Measurements from ENCODE around the gene HOXA6. TPM values are rescaled to one million over a fixed set of nuclear protein-coding genes. Genes with fewer than 3 reads are reported as not detected.

The HOXA6 gene
- total and polyA plus RNA-seq, 10 of the 15 experiments (the other 5 are each of a cell fraction or from before 2014, with no cell fraction given): 0.08 TPM; not detected in 9

GRCh38 chr7:27160546-27161213 is 13.1 kb upstream of the HOXA6 start (continued):
- peak; percentile 87 to 98 (median 93) for TF ChIP-seq CTCF (IDR thresholded peaks at IDR 0.05 in 2 of 3, conservative IDR thresholded peaks at IDR 0.05 in 1 of 3; ENCODE audit: control insufficient read depth in 2 of 3, extremely low read depth in 1 of 3, insufficient read depth in 1 of 3, low read depth in 3 of 3, low read length in 3 of 3)
- TF ChIP-seq NR2F1 (conservative IDR thresholded peaks at IDR 0.05): peak; percentile 62
- no peak for TF ChIP-seq CHD1 (IDR thresholded peaks at IDR 0.05; ENCODE audit: low read depth, low read length)
- peak; percentile 70 for TF ChIP-seq RAD21 (IDR thresholded peaks at IDR 0.05; ENCODE audit: insufficient read depth, low read depth, low read length)
- peak; percentile 40; the same call in 1 of the 3 replicates for TF ChIP-seq POU2F2 (IDR thresholded peaks at IDR 0.05; ENCODE audit: borderline replicate concordance, low read depth, low read length)
- TF ChIP-seq YY1 (IDR thresholded peaks at IDR 0.05; ENCODE audit: low read depth, low read length): peak; percentile 99
- peak; percentile 71 for TF ChIP-seq SMC3 (IDR thresholded peaks at IDR 0.05; ENCODE audit: borderline replicate concordance, low read length)
- TF ChIP-seq CEBPB (IDR thresholded peaks at IDR 0.05; ENCODE audit: borderline replicate concordance in 1 of 2, low read depth in 2 of 2, low read length in 2 of 2): no peak
- TF ChIP-seq CHD4 (IDR thresholded peaks at IDR 0.05): no peak
- no peak for TF ChIP-seq SMAD5 (IDR thresholded peaks at IDR 0.05; ENCODE audit: low read depth)
- peak in 1 of 2 experiments; percentile 43; a peak in 1 of 3 replicates for TF ChIP-seq EGR1 (IDR thresholded peaks at IDR 0.05; ENCODE audit: borderline replicate concordance in 1 of 2, low read depth in 2 of 2, low read length in 2 of 2)
- peak; percentile 28 to 45; a peak in 3 of 4 replicates for TF ChIP-seq BHLHE40 (IDR thresholded peaks at IDR 0.05; ENCODE audit: borderline replicate concordance in 1 of 2, low read depth in 2 of 2, low read length in 1 of 2)
- TF ChIP-seq CBX3 (IDR thresholded peaks at IDR 0.05; ENCODE audit: borderline replicate concordance, low read depth): no peak
- TF ChIP-seq PKNOX1 (IDR thresholded peaks at IDR 0.05): peak; percentile 61
- no peak for TF ChIP-seq RAD51 (IDR thresholded peaks at IDR 0.05)
- no peak for TF ChIP-seq TAF1 (IDR thresholded peaks at IDR 0.05; ENCODE audit: borderline replicate concordance, low read depth, low read length)
- no peak for TF ChIP-seq NR2C2 (IDR thresholded peaks at IDR 0.05; ENCODE audit: borderline replicate concordance, control insufficient read depth, insufficient read length, low read depth)
- no peak for TF ChIP-seq ZNF687 (IDR thresholded peaks at IDR 0.05)
- no peak for TF ChIP-seq YBX1 (IDR thresholded peaks at IDR 0.05)
- no peak for TF ChIP-seq NKRF (conservative IDR thresholded peaks at IDR 0.05)
- 0 out of 2 replicates have a peak, but pooled peaks have one; percentile 14 for TF ChIP-seq TCF12 (IDR thresholded peaks at IDR 0.05; ENCODE audit: low read depth, low read length)

Measured in GM12878 (cell line).